Measurements from ENCODE around the gene GALNT9. TPM values are rescaled to one million over a fixed set of nuclear protein-coding genes. Genes with fewer than 3 reads are reported as not detected.
A peak's percentile ranks its signal among the peaks of the same experiment; 100 is the strongest.

Gene GALNT9
- total RNA-seq, 6 experiments from 2014 or later: not detected

GRCh38 chr12:132229193-132229760, 100.1 kb downstream of the GALNT9 start:
- intact Hi-C loops (cut with DNase I): no loop called here
- no peaks in the 10 kb centered on the region for H3K27me3 ChIP-seq
- no peak overlapping the region for H3K27ac ChIP-seq
- no peak for ATAC-seq
- TF ChIP-seq, protein P1, sequence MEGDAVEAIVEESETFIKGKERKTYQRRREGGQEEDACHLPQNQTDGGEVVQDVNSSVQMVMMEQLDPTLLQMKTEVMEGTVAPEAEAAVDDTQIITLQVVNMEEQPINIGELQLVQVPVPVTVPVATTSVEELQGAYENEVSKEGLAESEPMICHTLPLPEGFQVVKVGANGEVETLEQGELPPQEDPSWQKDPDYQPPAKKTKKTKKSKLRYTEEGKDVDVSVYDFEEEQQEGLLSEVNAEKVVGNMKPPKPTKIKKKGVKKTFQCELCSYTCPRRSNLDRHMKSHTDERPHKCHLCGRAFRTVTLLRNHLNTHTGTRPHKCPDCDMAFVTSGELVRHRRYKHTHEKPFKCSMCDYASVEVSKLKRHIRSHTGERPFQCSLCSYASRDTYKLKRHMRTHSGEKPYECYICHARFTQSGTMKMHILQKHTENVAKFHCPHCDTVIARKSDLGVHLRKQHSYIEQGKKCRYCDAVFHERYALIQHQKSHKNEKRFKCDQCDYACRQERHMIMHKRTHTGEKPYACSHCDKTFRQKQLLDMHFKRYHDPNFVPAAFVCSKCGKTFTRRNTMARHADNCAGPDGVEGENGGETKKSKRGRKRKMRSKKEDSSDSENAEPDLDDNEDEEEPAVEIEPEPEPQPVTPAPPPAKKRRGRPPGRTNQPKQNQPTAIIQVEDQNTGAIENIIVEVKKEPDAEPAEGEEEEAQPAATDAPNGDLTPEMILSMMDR (IDR thresholded peaks at IDR 0.05): no peak
- no peak for TF ChIP-seq POLR2A (IDR thresholded peaks at IDR 0.05)
- H3K36me3 ChIP-seq: no peaks in the 10 kb centered on the region
- WGBS (ENCODE audit: insufficient coverage, low coverage, low lambda C conversion rate, missing lambda C conversion rate): 51% methylated on average over 11 of the region's 29 CpGs
- H3K4me1 ChIP-seq: no peaks in the 10 kb centered on the region
- no peaks in the 10 kb centered on the region for H3K9me3 ChIP-seq
- DNase-seq: peak in 1 of 3 donors; percentile 47
- H3K4me3 ChIP-seq: no peak overlapping the region

GRCh38 chr12:132228476-132229192, 100.8 kb downstream of the GALNT9 start:
- ATAC-seq: no peak
- no peak overlapping the region for H3K4me3 ChIP-seq
- intact Hi-C loops (cut with DNase I): no loop called here
- H3K36me3 ChIP-seq: no peaks in the 10 kb centered on the region
- H3K27me3 ChIP-seq: no peaks in the 10 kb centered on the region
- H3K9me3 ChIP-seq: no peaks in the 10 kb centered on the region
- H3K4me1 ChIP-seq: no peaks in the 10 kb centered on the region
- WGBS (ENCODE audit: insufficient coverage, low coverage, low lambda C conversion rate, missing lambda C conversion rate): 48% methylated on average over 5 of the region's 28 CpGs
- DNase-seq: no peak
- H3K27ac ChIP-seq: no peak overlapping the region
- TF ChIP-seq POLR2A (IDR thresholded peaks at IDR 0.05): no peak
- TF ChIP-seq, protein P1 (IDR thresholded peaks at IDR 0.05): no peak

- DNase-seq: no peak
- Histone ChIP-seq H3K9me3 (no peaks in the 10 kb centered on the region), H3K36me3 (no peaks in the 10 kb centered on the region), H3K27me3 (no peaks in the 10 kb centered on the region), H3K4me1 (no peaks in the 10 kb centered on the region), H3K27ac (no peak overlapping the region), H3K4me3 (no peak overlapping the region)
- 8% methylated on average over 2 of the region's 26 CpGs for WGBS (ENCODE audit: insufficient coverage, low coverage, low lambda C conversion rate, missing lambda C conversion rate)
- TF ChIP-seq, protein P1 (IDR thresholded peaks at IDR 0.05): no peak
- no peak for TF ChIP-seq POLR2A (IDR thresholded peaks at IDR 0.05)
- ATAC-seq: peak in 1 of 4 donors; percentile 8
- intact Hi-C loops (cut with DNase I): no loop called here
Measured at GRCh38 chr12:132227782-132228475, 101.5 kb downstream of the GALNT9 start.

DNA sequence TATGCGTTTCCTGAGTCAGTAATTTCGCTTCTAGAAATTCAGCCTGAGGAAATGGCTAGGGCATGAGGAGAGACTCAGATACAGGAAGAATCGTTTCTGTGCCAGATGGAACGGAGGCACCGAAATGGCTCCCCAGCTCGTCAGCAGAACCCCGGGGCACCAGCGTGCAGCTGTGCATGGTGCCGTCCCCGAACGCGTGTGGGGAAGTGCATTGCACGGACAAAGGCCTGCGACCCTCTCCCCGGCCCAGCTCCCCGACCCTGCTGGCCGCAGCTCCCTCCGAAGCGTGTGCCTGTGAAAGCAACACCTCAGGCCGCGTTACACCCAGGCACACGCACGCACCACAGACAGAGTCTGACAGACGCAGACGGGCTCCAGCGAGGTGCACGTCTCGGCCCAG, 102.3 kb downstream of the GALNT9 start:
- no peak overlapping the region for H3K4me3 ChIP-seq
- H3K27ac ChIP-seq: no peak overlapping the region
- no peaks in the 10 kb centered on the region for H3K36me3 ChIP-seq
- H3K9me3 ChIP-seq: no peaks in the 10 kb centered on the region
- H3K27me3 ChIP-seq: no peaks in the 10 kb centered on the region
- H3K4me1 ChIP-seq: no peaks in the 10 kb centered on the region
- intact Hi-C loops (cut with DNase I): no loop called here
- TF ChIP-seq POLR2A (IDR thresholded peaks at IDR 0.05): no peak
- TF ChIP-seq, protein P1 (IDR thresholded peaks at IDR 0.05): no peak
- ATAC-seq (no peak), DNase-seq (no peak)
- 53% methylated on average over 13 of the region's 28 CpGs for WGBS (ENCODE audit: insufficient coverage, low coverage, low lambda C conversion rate, missing lambda C conversion rate)

Data from right lobe of liver (tissue), 6 donors.